Neural cell (in vitro differentiated cells): ENCODE results near the gene DSCAM. TPM values are rescaled to one million over a fixed set of nuclear protein-coding genes. Genes with fewer than 3 reads are reported as not detected.

ENCODE experiments used
- H2AFZ ChIP-seq: fragments of 200-600, 300-800 bp; sonication (generic), shearing (Covaris generic); 2 replicates; pipeline ENCODE4 v1.6.0; 2014; ENCODE audit warnings: low read depth, mild to moderate bottlenecking, antibody characterized with exemption, low read length, moderate library complexity
- H3F3A ChIP-seq: fragments of 200-600 bp; shearing (Covaris generic); 2 replicates; pipeline ENCODE4 v1.6.1; 2016; ENCODE audit warnings: mild to moderate bottlenecking, moderate library complexity, mixed read lengths, antibody characterized with exemption, low read length; ENCODE audit not compliant: insufficient read depth, poor library complexity, severe bottlenecking
- H3K27ac ChIP-seq: fragments of 200-600, 300-800 bp; sonication (generic), shearing (Covaris generic); 2 replicates; pipeline ENCODE4 v1.5.1; 2014; ENCODE audit warnings: mild to moderate bottlenecking, low read length, moderate library complexity
- H3K27me3 ChIP-seq: fragments of 300-800, 200-600 bp; sonication (generic), shearing (Covaris generic); 2 replicates; pipeline ENCODE4 v1.6.0; 2014; ENCODE audit warnings: mild to moderate bottlenecking, low read depth, low read length, moderate library complexity; ENCODE audit not compliant: insufficient read depth
- H3K36me3 ChIP-seq: fragments of 300-800, 200-600 bp; sonication (generic), shearing (Covaris generic); 2 replicates; pipeline ENCODE4 v1.5.1; 2014; ENCODE audit warnings: mild to moderate bottlenecking, antibody characterized with exemption, low read length, moderate library complexity; ENCODE audit not compliant: insufficient read depth
- H3K4me2 ChIP-seq: fragments of 300-800, 200-600 bp; sonication (generic), shearing (Covaris generic); 2 replicates; pipeline ENCODE4 v1.6.0; 2014; ENCODE audit warnings: mild to moderate bottlenecking, low read length
- H3K4me3 ChIP-seq: fragments of 300-800, 200-600 bp; sonication (generic), shearing (Covaris generic); 2 replicates; pipeline ENCODE4 v1.5.1; 2014; ENCODE audit warnings: mild to moderate bottlenecking, low read length, moderate library complexity
- H3K79me2 ChIP-seq: fragments of 200-600 bp; shearing (Covaris generic); replicated peaks from 2 replicates; pipeline ENCODE4 v1.6.0; 2014; ENCODE audit warnings: mild to moderate bottlenecking, low read length, moderate library complexity; ENCODE audit not compliant: insufficient read depth
- H3K9ac ChIP-seq: fragments of 300-800, 200-600 bp; sonication (generic), shearing (Covaris generic); 2 replicates; pipeline ENCODE4 v1.6.1; 2016; ENCODE audit warnings: mild to moderate bottlenecking, low read length, mixed read lengths
- H3K9me2 ChIP-seq: fragments of 200-600 bp; shearing (Covaris generic); 2 replicates; pipeline ENCODE4 v1.6.1; 2016; ENCODE audit warnings: mild to moderate bottlenecking, low read length, mixed read lengths; ENCODE audit not compliant: insufficient read depth
- H3K9me3 ChIP-seq: fragments of 200-600, 300-800 bp; sonication (generic), shearing (Covaris generic); 2 replicates; pipeline ENCODE4 v1.6.1; 2016; ENCODE audit warnings: mild to moderate bottlenecking, mixed run types, low read length, moderate library complexity, mixed read lengths
- H4K20me1 ChIP-seq: fragments of 200-600 bp; shearing (Covaris generic); 2 replicates; pipeline ENCODE4 v1.6.1; 2016; ENCODE audit warnings: mild to moderate bottlenecking, mixed run types; ENCODE audit not compliant: insufficient read depth
- CTCF ChIP-seq: fragments of 450-650 bp; IDR thresholded peaks from 2 replicates; pipeline ENCODE4 v1.5.1; 2014; ENCODE audit warnings: antibody characterized with exemption, mild to moderate bottlenecking, moderate library complexity; ENCODE audit not compliant: poor library complexity, severe bottlenecking
- EP300 ChIP-seq: fragments of 450-650 bp; conservative IDR thresholded peaks from 2 replicates; pipeline ENCODE4 v1.6.1; 2014; ENCODE audit warnings: antibody characterized with exemption, mild to moderate bottlenecking, moderate library complexity; ENCODE audit not compliant: poor library complexity, severe bottlenecking
- EZH2 ChIP-seq: fragments of 200-600, 300-800 bp; shearing (Covaris generic), sonication (generic); IDR thresholded peaks from 2 replicates; pipeline ENCODE4 v1.6.1; 2014; ENCODE audit warnings: antibody characterized with exemption, low read length, borderline replicate concordance, mild to moderate bottlenecking; ENCODE audit not compliant: insufficient read depth, poor library complexity, severe bottlenecking
- MXI1 ChIP-seq: fragments of 450-650 bp; conservative IDR thresholded peaks from 2 replicates; pipeline ENCODE4 v1.6.1; 2014; ENCODE audit warnings: antibody characterized with exemption, mild to moderate bottlenecking; ENCODE audit not compliant: poor library complexity, severe bottlenecking
- POLR2AphosphoS5 ChIP-seq: IDR thresholded peaks from 2 replicates; pipeline ENCODE4 v1.6.1; 2012
- RAD21 ChIP-seq: fragments of 450-650 bp; conservative IDR thresholded peaks from 2 replicates; pipeline ENCODE4 v1.6.1; 2014; ENCODE audit warnings: antibody characterized with exemption, mild to moderate bottlenecking, moderate library complexity
- SMC3 ChIP-seq: fragments of 450-650 bp; conservative IDR thresholded peaks from 2 replicates; pipeline ENCODE4 v1.6.1; 2014; ENCODE audit warnings: antibody characterized with exemption, mild to moderate bottlenecking, moderate library complexity; ENCODE audit not compliant: poor library complexity
- TAF1 ChIP-seq: IDR thresholded peaks from 2 replicates; pipeline ENCODE4 v1.6.1; 2012; ENCODE audit warnings: low read depth
- polyA plus RNA-seq: library from polyadenylated mRNA; depleted of rRNA; stranded (reverse); fragments of >200 nt; gene quantifications from 2 replicates; pipeline ENCODE4 v1.2.3, GENCODE V29; 2014
- TF ChIP-seq, protein P1 (sequence below): IDR thresholded peaks from 2 replicates; pipeline ENCODE4 v1.6.1; 2012; ENCODE audit warnings: borderline replicate concordance

Gene DSCAM
- polyA plus RNA-seq, 1 donor from 2014 or later: 5.3 TPM

DNA sequence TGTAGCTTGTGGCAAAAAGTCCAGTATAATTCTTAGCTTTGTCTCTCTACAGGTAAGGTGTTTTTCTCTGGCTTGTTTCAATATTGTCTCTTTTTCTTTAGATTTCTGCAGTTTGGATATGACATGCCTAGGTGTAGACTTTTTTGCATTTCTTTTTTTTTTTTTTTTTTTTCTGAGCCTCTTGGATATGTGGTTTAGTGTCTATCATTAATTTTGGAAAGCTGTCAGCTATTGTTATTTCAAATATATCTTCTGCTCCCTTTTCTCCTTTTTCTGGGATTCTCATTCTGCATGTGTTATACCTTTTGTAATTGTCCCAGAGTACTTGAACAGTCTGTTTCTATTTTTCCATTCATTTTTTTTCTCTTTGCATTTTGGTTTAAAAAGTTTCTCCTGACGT lies 243.2 kb downstream of the DSCAM start:
- H3K9me2 ChIP-seq: no peaks in the 10 kb centered on the region
- H3K9me3 ChIP-seq: no peaks in the 10 kb centered on the region
- H3K4me3 ChIP-seq: no peak overlapping the region
- H3K27ac ChIP-seq: no peak overlapping the region
- no peaks in the 10 kb centered on the region for H3K79me2 ChIP-seq
- H4K20me1 ChIP-seq: no peaks in the 10 kb centered on the region
- H3K4me2 ChIP-seq: no peak overlapping the region
- no peak overlapping the region for H2AFZ ChIP-seq
- no peaks in the 10 kb centered on the region for H3K36me3 ChIP-seq
- H3K27me3 ChIP-seq: no peaks in the 10 kb centered on the region
- H3F3A ChIP-seq: no peaks in the 10 kb centered on the region
- no peak for TF ChIP-seq TAF1
- no peak for TF ChIP-seq SMC3
- no peak for TF ChIP-seq EP300
- TF ChIP-seq EZH2: no peak
- no peak for TF ChIP-seq MXI1
- no peak overlapping the region for H3K9ac ChIP-seq

DNA sequence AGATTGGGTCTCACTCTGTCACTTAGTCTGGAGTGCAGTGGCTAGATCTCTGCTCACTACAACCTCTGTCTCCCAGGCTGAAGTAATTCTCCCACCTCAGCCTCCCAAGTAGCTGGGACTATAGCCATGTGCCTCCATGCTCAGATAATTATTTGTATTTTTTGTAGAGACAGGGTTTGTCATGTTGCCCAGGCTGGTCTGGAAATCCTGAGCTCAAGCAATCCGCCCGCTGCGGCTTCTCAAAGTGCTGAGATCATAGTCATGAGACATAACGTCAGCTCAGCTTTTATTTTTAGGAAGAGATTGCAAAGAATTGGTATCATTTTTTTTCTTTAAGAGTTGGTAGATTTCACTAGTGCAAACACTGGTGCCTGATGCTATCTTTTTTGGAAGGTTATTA lies 244.9 kb downstream of the DSCAM start:
- H3K27ac ChIP-seq: no peak overlapping the region

More for the DNA sequence above, 244.9 kb downstream of the DSCAM start:
- no peaks in the 10 kb centered on the region for H3K79me2 ChIP-seq
- H4K20me1 ChIP-seq: no peaks in the 10 kb centered on the region
- H3F3A ChIP-seq: no peaks in the 10 kb centered on the region
- H3K9me2 ChIP-seq: no peaks in the 10 kb centered on the region
- H2AFZ ChIP-seq: no peak overlapping the region
- TF ChIP-seq POLR2AphosphoS5: no peak
- TF ChIP-seq EP300: no peak
- no peak for TF ChIP-seq SMC3
- no peak for TF ChIP-seq MXI1
- TF ChIP-seq TAF1: no peak
- TF ChIP-seq CTCF: no peak
- no peak for TF ChIP-seq RAD21
- no peak for TF ChIP-seq EZH2
- TF ChIP-seq, protein P1, sequence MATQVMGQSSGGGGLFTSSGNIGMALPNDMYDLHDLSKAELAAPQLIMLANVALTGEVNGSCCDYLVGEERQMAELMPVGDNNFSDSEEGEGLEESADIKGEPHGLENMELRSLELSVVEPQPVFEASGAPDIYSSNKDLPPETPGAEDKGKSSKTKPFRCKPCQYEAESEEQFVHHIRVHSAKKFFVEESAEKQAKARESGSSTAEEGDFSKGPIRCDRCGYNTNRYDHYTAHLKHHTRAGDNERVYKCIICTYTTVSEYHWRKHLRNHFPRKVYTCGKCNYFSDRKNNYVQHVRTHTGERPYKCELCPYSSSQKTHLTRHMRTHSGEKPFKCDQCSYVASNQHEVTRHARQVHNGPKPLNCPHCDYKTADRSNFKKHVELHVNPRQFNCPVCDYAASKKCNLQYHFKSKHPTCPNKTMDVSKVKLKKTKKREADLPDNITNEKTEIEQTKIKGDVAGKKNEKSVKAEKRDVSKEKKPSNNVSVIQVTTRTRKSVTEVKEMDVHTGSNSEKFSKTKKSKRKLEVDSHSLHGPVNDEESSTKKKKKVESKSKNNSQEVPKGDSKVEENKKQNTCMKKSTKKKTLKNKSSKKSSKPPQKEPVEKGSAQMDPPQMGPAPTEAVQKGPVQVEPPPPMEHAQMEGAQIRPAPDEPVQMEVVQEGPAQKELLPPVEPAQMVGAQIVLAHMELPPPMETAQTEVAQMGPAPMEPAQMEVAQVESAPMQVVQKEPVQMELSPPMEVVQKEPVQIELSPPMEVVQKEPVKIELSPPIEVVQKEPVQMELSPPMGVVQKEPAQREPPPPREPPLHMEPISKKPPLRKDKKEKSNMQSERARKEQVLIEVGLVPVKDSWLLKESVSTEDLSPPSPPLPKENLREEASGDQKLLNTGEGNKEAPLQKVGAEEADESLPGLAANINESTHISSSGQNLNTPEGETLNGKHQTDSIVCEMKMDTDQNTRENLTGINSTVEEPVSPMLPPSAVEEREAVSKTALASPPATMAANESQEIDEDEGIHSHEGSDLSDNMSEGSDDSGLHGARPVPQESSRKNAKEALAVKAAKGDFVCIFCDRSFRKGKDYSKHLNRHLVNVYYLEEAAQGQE: no peak
- no peaks in the 10 kb centered on the region for H3K9me3 ChIP-seq
- no peak overlapping the region for H3K4me2 ChIP-seq
- H3K4me3 ChIP-seq: no peak overlapping the region
- no peaks in the 10 kb centered on the region for H3K27me3 ChIP-seq
- no peak overlapping the region for H3K9ac ChIP-seq
- no peaks in the 10 kb centered on the region for H3K36me3 ChIP-seq
